DND-41 (cell line): ENCODE data around the gene TAB3.

Source experiments
- ATAC-seq: fragments of 200-7000 bp; cut with Tn5 transposase; 3 replicates; pipeline ENCODE4 v1.9.1; 2021; ENCODE audit warnings: low read depth; ENCODE audit not compliant: insufficient read depth
- DNase-seq: peaks from one replicate; pipeline ENCODE4 v3.0.0-alpha.2; 2020
- H2AFZ ChIP-seq: 2 replicates; pipeline ENCODE4 v1.6.0; 2012; ENCODE audit warnings: low read depth, low read length
- H3K27ac ChIP-seq: 2 replicates; pipeline ENCODE4 v1.5.1; 2012; ENCODE audit warnings: low read length, inconsistent platforms
- H3K27me3 ChIP-seq: fragments of 200-600 bp; sonication (generic); 2 replicates; pipeline ENCODE4 v1.6.0; 2012; ENCODE audit warnings: low read length, mild to moderate bottlenecking, inconsistent platforms; ENCODE audit not compliant: insufficient read depth, poor library complexity
- H3K36me3 ChIP-seq: 2 replicates; pipeline ENCODE4 v1.5.1; 2012; ENCODE audit warnings: low read length, inconsistent platforms; ENCODE audit not compliant: insufficient read depth
- H3K4me1 ChIP-seq: 2 replicates; pipeline ENCODE4 v1.5.1; 2012; ENCODE audit warnings: mild to moderate bottlenecking, low read length; ENCODE audit not compliant: insufficient read depth
- H3K4me2 ChIP-seq: 2 replicates; pipeline ENCODE4 v1.6.0; 2012; ENCODE audit warnings: mild to moderate bottlenecking, moderate library complexity, low read length, inconsistent platforms; ENCODE audit not compliant: insufficient read depth
- H3K4me3 ChIP-seq, 2 experiments: fragments of 200-600 bp in 1 of 2; shearing (Covaris generic) in 1 of 2; 2 replicates each; pipeline ENCODE4 v1.5.1; 2012 to 2016; ENCODE audit warnings: inconsistent platforms in 2 of 2, low read length in 2 of 2, mild to moderate bottlenecking in 2 of 2, low read depth in 1 of 2, moderate library complexity in 1 of 2
- H3K79me2 ChIP-seq: 2 replicates; pipeline ENCODE4 v1.6.0; 2012; ENCODE audit warnings: low read length, inconsistent platforms; ENCODE audit not compliant: insufficient read depth
- H3K9ac ChIP-seq: 2 replicates; pipeline ENCODE4 v1.6.0; 2012; ENCODE audit warnings: low read depth, mild to moderate bottlenecking, inconsistent platforms, low read length, moderate library complexity
- H3K9me3 ChIP-seq: 2 replicates; pipeline ENCODE4 v1.5.1; 2012; ENCODE audit warnings: low read length, moderate library complexity, mild to moderate bottlenecking, inconsistent platforms; ENCODE audit not compliant: insufficient read depth, severe bottlenecking
- H4K20me1 ChIP-seq: 2 replicates; pipeline ENCODE4 v1.6.0; 2012; ENCODE audit warnings: low read length; ENCODE audit not compliant: insufficient read depth
- CTCF ChIP-seq: IDR thresholded peaks from 2 replicates; pipeline ENCODE4 v1.5.1; 2012; ENCODE audit warnings: borderline replicate concordance, low read length, moderate library complexity, mild to moderate bottlenecking; ENCODE audit not compliant: poor library complexity, severe bottlenecking; ENCODE audit errors: extremely low read depth
- EZH2 ChIP-seq: IDR thresholded peaks from 3 replicates; pipeline ENCODE4 v1.6.1; 2012; ENCODE audit warnings: borderline replicate concordance, low read depth, mild to moderate bottlenecking, moderate library complexity, low read length, inconsistent platforms; ENCODE audit not compliant: severe bottlenecking

Gene TAB3

GRCh38 chrX:30881390-30881789, 7.7 kb downstream of the TAB3 start:
- ATAC-seq, result no peak
- H3K79me2 ChIP-seq, result peaks cover 53% of the 10 kb centered on the region

GRCh38 chrX:30880058-30880457, 9.0 kb downstream of the TAB3 start:
- no peak overlapping the region for H3K4me3 ChIP-seq
- no peaks in the 10 kb centered on the region for H3K4me1 ChIP-seq
- TF ChIP-seq EZH2, result no peak
- TF ChIP-seq CTCF, result no peak
- no peaks in the 10 kb centered on the region for H3K36me3 ChIP-seq
- H3K79me2 ChIP-seq, result peaks cover 45% of the 10 kb centered on the region
- no peak for DNase-seq
- H4K20me1 ChIP-seq, result no peaks in the 10 kb centered on the region
- H3K4me2 ChIP-seq, result no peak overlapping the region
- no peak overlapping the region for H3K27ac ChIP-seq
- no peaks in the 10 kb centered on the region for H3K27me3 ChIP-seq
- H3K9me3 ChIP-seq, result no peaks in the 10 kb centered on the region
- H2AFZ ChIP-seq, result no peak overlapping the region
- ATAC-seq, result no peak
- H3K9ac ChIP-seq, result no peak overlapping the region

More at GRCh38 chrX:30881390-30881789, 7.7 kb downstream of the TAB3 start:
- H3K4me1 ChIP-seq, result no peaks in the 10 kb centered on the region
- no peak overlapping the region for H3K9ac ChIP-seq
- H3K36me3 ChIP-seq, result no peaks in the 10 kb centered on the region
- H3K27me3 ChIP-seq, result no peaks in the 10 kb centered on the region
- H3K4me3 ChIP-seq, result no peak overlapping the region
- H4K20me1 ChIP-seq, result no peaks in the 10 kb centered on the region
- H3K9me3 ChIP-seq, result no peaks in the 10 kb centered on the region
- H2AFZ ChIP-seq, result no peak overlapping the region
- TF ChIP-seq EZH2 (no peak), CTCF (no peak)
- DNase-seq, result no peak
- H3K4me2 ChIP-seq, result no peak overlapping the region
- H3K27ac ChIP-seq, result no peak overlapping the region

- H2AFZ ChIP-seq, result no peak overlapping the region
- H3K27me3 ChIP-seq, result no peaks in the 10 kb centered on the region
- H3K4me1 ChIP-seq, result no peaks in the 10 kb centered on the region
- TF ChIP-seq CTCF, result no peak
- no peak for TF ChIP-seq EZH2
- ATAC-seq, result no peak
- no peaks in the 10 kb centered on the region for H3K9me3 ChIP-seq
- no peak overlapping the region for H3K9ac ChIP-seq
- H3K36me3 ChIP-seq, result no peaks in the 10 kb centered on the region
- peaks cover 37% of the 10 kb centered on the region for H3K79me2 ChIP-seq
- no peak overlapping the region for H3K4me2 ChIP-seq
- H3K4me3 ChIP-seq, result no peak overlapping the region
- no peak for DNase-seq
- no peaks in the 10 kb centered on the region for H4K20me1 ChIP-seq
- H3K27ac ChIP-seq, result no peak overlapping the region
Measured at GRCh38 chrX:30876367-30876766, 12.7 kb downstream of the TAB3 start.

- no peak overlapping the region for H3K4me3 ChIP-seq
- ATAC-seq (no peak), DNase-seq (no peak)
- no peak overlapping the region for H3K9ac ChIP-seq
- TF ChIP-seq EZH2 (no peak), CTCF (no peak)
- H4K20me1 ChIP-seq, result no peaks in the 10 kb centered on the region
- no peak overlapping the region for H3K27ac ChIP-seq
- peaks cover 35% of the 10 kb centered on the region for H3K79me2 ChIP-seq
- no peak overlapping the region for H3K4me2 ChIP-seq
- H3K36me3 ChIP-seq, result no peaks in the 10 kb centered on the region
- no peaks in the 10 kb centered on the region for H3K9me3 ChIP-seq
- no peak overlapping the region for H2AFZ ChIP-seq
- no peaks in the 10 kb centered on the region for H3K27me3 ChIP-seq
- no peaks in the 10 kb centered on the region for H3K4me1 ChIP-seq
Measured at GRCh38 chrX:30875957-30876356, 13.1 kb downstream of the TAB3 start.
